Measurements from ENCODE around the gene RHOH.
"Not testable (repeated sequence)": the region's sequence is repeated elsewhere in the genome, so short reads cannot be mapped to it uniquely, and the experiment has no call there.

The RHOH gene

GRCh38 chr4:40196724-40197281, at the start of gene RHOH:
TSS of gene RHOH (plus strand) at chr4:40197031. CDS start at chr4:40243387, 46,356 bp downstream.
- no peak for DNase-seq

- DNase-seq, result not testable (repeated sequence)
These were observed 49.3 kb upstream of the RHOH start for GRCh38 chr4:40147490-40147889.

GRCh38 chr4:40149960-40150385, 46.9 kb upstream of the RHOH start:
- peak; percentile 62 for DNase-seq

- DNase-seq, result no peak
These were observed 45.9 kb upstream of the RHOH start for GRCh38 chr4:40150932-40151331.

- DNase-seq, result no peak
These were observed 44.2 kb upstream of the RHOH start for GRCh38 chr4:40152637-40153036.

GRCh38 chr4:40157436-40157835, 39.4 kb upstream of the RHOH start:
- DNase-seq, result no peak

GRCh38 chr4:40160258-40160657, 36.6 kb upstream of the RHOH start:
- DNase-seq, result no peak

- no peak for DNase-seq
These were observed 32.4 kb upstream of the RHOH start for GRCh38 chr4:40164459-40164858.

GRCh38 chr4:40165916-40166315, 30.9 kb upstream of the RHOH start:
- no peak for DNase-seq

GRCh38 chr4:40168070-40168469, 28.8 kb upstream of the RHOH start:
- no peak for DNase-seq

GRCh38 chr4:40170588-40170987, 26.2 kb upstream of the RHOH start:
- no peak for DNase-seq

GRCh38 chr4:40173470-40173875, 23.4 kb upstream of the RHOH start:
- DNase-seq, result no peak

GRCh38 chr4:40176602-40177001, 20.2 kb upstream of the RHOH start:
- DNase-seq, result no peak

- no peak for DNase-seq
These were observed 19.2 kb upstream of the RHOH start for GRCh38 chr4:40177591-40177990.

- no peak for DNase-seq
These were observed 18.2 kb upstream of the RHOH start for GRCh38 chr4:40178672-40179071.

- DNase-seq, result no peak
These were observed 17.5 kb upstream of the RHOH start for GRCh38 chr4:40179360-40179759.

GRCh38 chr4:40180356-40180755, 16.5 kb upstream of the RHOH start:
- no peak for DNase-seq

GRCh38 chr4:40182001-40182400, 14.8 kb upstream of the RHOH start:
- DNase-seq, result no peak

GRCh38 chr4:40182954-40183353, 13.9 kb upstream of the RHOH start:
- no peak for DNase-seq

GRCh38 chr4:40183615-40184411, 13.0 kb upstream of the RHOH start:
- DNase-seq, result no peak

- DNase-seq, result no peak
These were observed 10.8 kb upstream of the RHOH start for GRCh38 chr4:40185830-40186664.

GRCh38 chr4:40186665-40187014, 10.2 kb upstream of the RHOH start:
- no peak for DNase-seq

GRCh38 chr4:40187386-40187906, 9.4 kb upstream of the RHOH start:
- DNase-seq, result no peak

GRCh38 chr4:40190019-40190418, 6.8 kb upstream of the RHOH start:
- no peak for DNase-seq
